IMR-90 (cell line): ENCODE measurements around the gene APP. TPM values are rescaled to one million over a fixed set of nuclear protein-coding genes. Genes with fewer than 3 reads are reported as not detected.

Experiments used
- ATAC-seq: fragments of 200-7000 bp; cut with Tn5 transposase; 2 replicates; pipeline ENCODE4 v1.9.1; 2020; ENCODE audit warnings: low read depth, mild to moderate bottlenecking, moderate library complexity
- BruUV-seq: library from RNA; stranded (reverse); fragments of 400-500 nt; replicated peaks from 2 replicates; lab custom pipeline; 2021; lab: Mats Ljungman, UMichigan
- CTCF ChIA-PET: fragments of 300-600 bp; formaldehyde crosslinking; extraction: SDS; loops from one replicate; lab custom pipeline; 2021; ENCODE audit warnings: antibody characterized with exemption; lab: Yijun Ruan, JAX
- POLR2A ChIA-PET: fragments of 300-600 bp; sonication (Branson Sonifier 250); formaldehyde crosslinking; loops from one replicate; lab custom pipeline; 2022; ENCODE audit warnings: antibody characterized with exemption; ENCODE audit not compliant: unreplicated experiment; lab: Charles Lee
- DNase-seq: peaks from one replicate; pipeline ENCODE4 v3.0.0; 2013
- H2AFZ ChIP-seq: replicated peaks from 2 replicates; pipeline ENCODE3; 2013; ENCODE audit warnings: low read length, mild to moderate bottlenecking; ENCODE audit not compliant: poor library complexity
- H2AK5ac ChIP-seq: 2 replicates; pipeline ENCODE4 v1.6.1; 2013; ENCODE audit warnings: low read depth, low read length, inconsistent platforms
- H2AK9ac ChIP-seq: replicated peaks from 2 replicates; pipeline ENCODE3; 2013; ENCODE audit warnings: mild to moderate bottlenecking, low read depth, low read length, moderate library complexity; ENCODE audit not compliant: poor library complexity
- H2BK120ac ChIP-seq: 2 replicates; pipeline ENCODE4 v1.6.1; 2013; ENCODE audit warnings: low read depth, low read length, inconsistent platforms
- H2BK15ac ChIP-seq: 3 replicates; pipeline ENCODE4 v1.6.1; 2013; ENCODE audit warnings: low read depth, low read length, inconsistent platforms
- H2BK20ac ChIP-seq: 2 replicates; pipeline ENCODE4 v1.6.1; 2013; ENCODE audit warnings: low read depth, mild to moderate bottlenecking, inconsistent platforms, low read length, moderate library complexity
- H2BK5ac ChIP-seq: 2 replicates; pipeline ENCODE4 v1.6.1; 2013; ENCODE audit warnings: mild to moderate bottlenecking, low read depth, low read length, inconsistent platforms; ENCODE audit not compliant: poor library complexity, severe bottlenecking
- H3K14ac ChIP-seq: replicated peaks from 2 replicates; pipeline ENCODE4 v1.6.1; 2013; ENCODE audit warnings: low read depth, low read length, inconsistent platforms
- H3K18ac ChIP-seq: 2 replicates; pipeline ENCODE4 v1.6.1; 2013; ENCODE audit warnings: low read depth, low read length, control low read depth
- H3K23ac ChIP-seq: 2 replicates; pipeline ENCODE4 v1.6.1; 2013; ENCODE audit warnings: low read depth, low read length, inconsistent platforms
- H3K27ac ChIP-seq: 2 replicates; pipeline ENCODE4 v1.5.1; 2013; ENCODE audit warnings: mild to moderate bottlenecking, control low read depth, low read length; ENCODE audit not compliant: insufficient read depth
- H3K27me3 ChIP-seq: 2 replicates; pipeline ENCODE4 v1.6.1; 2013; ENCODE audit warnings: low read length; ENCODE audit not compliant: control insufficient read depth, insufficient read depth
- H3K36me3 ChIP-seq: 2 replicates; pipeline ENCODE4 v1.6.1; 2013; ENCODE audit warnings: low read length, mixed read lengths; ENCODE audit not compliant: control insufficient read depth, insufficient read depth
- H3K4ac ChIP-seq: 2 replicates; pipeline ENCODE4 v1.6.1; 2013; ENCODE audit warnings: low read depth, low read length, inconsistent platforms
- H3K4me1 ChIP-seq: 2 replicates; pipeline ENCODE4 v1.6.1; 2013; ENCODE audit warnings: low read length, mixed read lengths; ENCODE audit not compliant: control insufficient read depth, insufficient read depth
- H3K4me2 ChIP-seq: 2 replicates; pipeline ENCODE4 v1.6.1; 2013; ENCODE audit warnings: low read depth, mild to moderate bottlenecking, control low read depth, low read length, moderate library complexity
- H3K4me3 ChIP-seq: 2 replicates; pipeline ENCODE4 v1.5.1; 2013; ENCODE audit warnings: low read depth, mild to moderate bottlenecking, control low read depth, low read length, moderate library complexity; ENCODE audit not compliant: insufficient read depth
- H3K56ac ChIP-seq: 2 replicates; pipeline ENCODE4 v1.6.1; 2013; ENCODE audit warnings: low read length, inconsistent platforms; ENCODE audit not compliant: insufficient read depth; ENCODE audit errors: extremely low read depth
- H3K79me1 ChIP-seq, 2 experiments: 2 replicates each; pipeline ENCODE4 v1.6.1; 2013; ENCODE audit warnings: low read length in 2 of 2, inconsistent platforms in 1 of 2, low read depth in 1 of 2
- H3K9ac ChIP-seq: 2 replicates; pipeline ENCODE4 v1.6.1; 2013; ENCODE audit warnings: low read depth, low read length, control low read depth
- H3K9me1 ChIP-seq: 2 replicates; pipeline ENCODE4 v1.6.1; 2013; ENCODE audit warnings: low read length, inconsistent platforms; ENCODE audit not compliant: insufficient read depth
- H3K9me3 ChIP-seq: 2 replicates; pipeline ENCODE4 v1.6.1; 2013; ENCODE audit warnings: low read length; ENCODE audit not compliant: control insufficient read depth, insufficient read depth
- H4K20me1 ChIP-seq: 2 replicates; pipeline ENCODE4 v1.6.1; 2013; ENCODE audit warnings: low read length, inconsistent platforms; ENCODE audit not compliant: insufficient read depth
- H4K5ac ChIP-seq: 2 replicates; pipeline ENCODE4 v1.6.1; 2013; ENCODE audit warnings: mild to moderate bottlenecking, low read depth, low read length, control low read depth
- H4K8ac ChIP-seq, 2 experiments: 2 replicates each; pipeline ENCODE4 v1.6.1; 2013; ENCODE audit warnings: low read depth in 2 of 2, low read length in 2 of 2, control low read depth in 1 of 2, inconsistent platforms in 1 of 2
- H4K91ac ChIP-seq: 2 replicates; pipeline ENCODE4 v1.6.1; 2013; ENCODE audit warnings: low read depth, low read length, inconsistent platforms; ENCODE audit not compliant: insufficient read depth
- BHLHE40 ChIP-seq: fragments of 150-350 bp; IDR thresholded peaks from 2 replicates; pipeline ENCODE4 v1.6.1; 2016; ENCODE audit warnings: mild to moderate bottlenecking, low read depth, low read length
- CEBPB ChIP-seq: IDR thresholded peaks from 2 replicates; pipeline ENCODE4 v1.6.1; 2012; ENCODE audit warnings: low read depth, low read length, improper control_type of control experiment
- CHD1 ChIP-seq: IDR thresholded peaks from 2 replicates; pipeline ENCODE4 v1.6.1; 2012; ENCODE audit warnings: low read depth, low read length, improper control_type of control experiment
- CTCF ChIP-seq: conservative IDR thresholded peaks from 2 replicates; pipeline ENCODE4 v1.5.1; 2012; ENCODE audit warnings: mild to moderate bottlenecking, low read depth, low read length, improper control_type of control experiment
- ELK1 ChIP-seq: fragments of 150-350 bp; IDR thresholded peaks from 2 replicates; pipeline ENCODE4 v1.6.1; 2016; ENCODE audit warnings: low read depth, mild to moderate bottlenecking, low read length, moderate library complexity, borderline replicate concordance
- FOS ChIP-seq: fragments of 150-350 bp; IDR thresholded peaks from 2 replicates; pipeline ENCODE4 v1.6.1; 2016; ENCODE audit warnings: low read depth, low read length
- MAFK ChIP-seq: IDR thresholded peaks from 2 replicates; pipeline ENCODE4 v1.6.1; 2012; ENCODE audit warnings: low read depth, low read length, improper control_type of control experiment
- MAZ ChIP-seq: IDR thresholded peaks from 2 replicates; pipeline ENCODE4 v1.6.1; 2012; ENCODE audit warnings: low read depth, mild to moderate bottlenecking, low read length, improper control_type of control experiment, moderate library complexity, borderline replicate concordance
- MXI1 ChIP-seq: IDR thresholded peaks from 2 replicates; pipeline ENCODE4 v1.6.1; 2012; ENCODE audit warnings: low read depth, mild to moderate bottlenecking, low read length, moderate library complexity, borderline replicate concordance
- NFE2L2 ChIP-seq: fragments of 150-350 bp; IDR thresholded peaks from 2 replicates; pipeline ENCODE4 v1.6.1; 2016; ENCODE audit warnings: low read depth, mild to moderate bottlenecking, low read length
- POLR2A ChIP-seq: IDR thresholded peaks from 2 replicates; pipeline ENCODE4 v1.6.1; 2012; ENCODE audit warnings: mild to moderate bottlenecking, low read depth, low read length
- RAD21 ChIP-seq: IDR thresholded peaks from 2 replicates; pipeline ENCODE4 v1.6.1; 2012; ENCODE audit warnings: low read length, improper control_type of control experiment
- RCOR1 ChIP-seq: IDR thresholded peaks from 2 replicates; pipeline ENCODE4 v1.6.1; 2012; ENCODE audit warnings: mild to moderate bottlenecking, low read length, improper control_type of control experiment; ENCODE audit not compliant: insufficient replicate concordance
- RFX5 ChIP-seq: IDR thresholded peaks from 2 replicates; pipeline ENCODE4 v1.8.0; 2012; ENCODE audit warnings: low read depth, mild to moderate bottlenecking, low read length, moderate library complexity
- SMC3 ChIP-seq: fragments of 150-350 bp; IDR thresholded peaks from 2 replicates; pipeline ENCODE4 v1.6.1; 2016; ENCODE audit warnings: low read depth, mild to moderate bottlenecking, antibody characterized with exemption, low read length, moderate library complexity
- USF2 ChIP-seq: fragments of 150-350 bp; IDR thresholded peaks from 2 replicates; pipeline ENCODE4 v1.6.1; 2017; ENCODE audit warnings: mild to moderate bottlenecking, antibody characterized with exemption, low read length, low read depth
- WGBS, 2 experiments: methylation state at CpG; one replicate each; pipeline versions ENCODE4 v1.1.5 to v1.1.7; 2013; ENCODE audit warnings: missing lambda C conversion rate in 2 of 2; ENCODE audit not compliant: insufficient read length in 1 of 2; ENCODE audit errors: extremely low coverage in 2 of 2; 5-methylcytosine and 5-hydroxymethylcytosine counted together
- dilution Hi-C: fragments of 300-500 bp; cut with HindIII; formaldehyde crosslinking; loops from one replicate; pipeline ENCODE4 v1.14.3; 2018; ENCODE audit warnings: low sequenced_read_pairs; ENCODE audit not compliant: unreplicated experiment
- in situ Hi-C: fragments of 300-500 bp; cut with MboI; formaldehyde crosslinking; loops from 3 replicates; pipeline ENCODE4 v1.14.3; 2019; ENCODE audit warnings: low sequenced_read_pairs, inconsistent platforms, mixed read lengths
- intact Hi-C: fragments of 100-400 bp; cut with micrococcal nuclease; formaldehyde crosslinking; loops from 2 replicates; pipeline ENCODE4 v1.10.0; 2022
- polyA plus RNA-seq, 3 experiments: library from polyadenylated mRNA; depleted of rRNA; stranded (reverse); fragments of >200 nt; gene quantifications; 2 replicates each; pipeline ENCODE4 v1.2.3, GENCODE V29; 2012; ENCODE audit warnings: low replicate concordance in 1 of 3
- total RNA-seq: library from RNA; depleted of rRNA; stranded (reverse); fragments of >200 nt; gene quantifications from 2 replicates; pipeline ENCODE4 v1.2.3, GENCODE V29; 2012

The APP gene
- total and polyA plus RNA-seq, 2 of the 4 experiments (the other 2 are of a cell fraction): 191 to 530 TPM

- H3K27me3 ChIP-seq: no peaks in the 10 kb centered on the region
- H3K79me1 ChIP-seq: peaks cover 3 to 18% of the 10 kb centered on the region in 2 experiments; a peak in 2 of 4 replicates
- H4K20me1 ChIP-seq: no peaks in the 10 kb centered on the region
- no peaks in the 10 kb centered on the region; the same call in 1 of the 2 replicates for H3K9me1 ChIP-seq
- no peak overlapping the region for H4K5ac ChIP-seq
- no peak overlapping the region for H3K4ac ChIP-seq
- no peak for DNase-seq
- H2BK15ac ChIP-seq: no peak overlapping the region
- in situ Hi-C loops: no loop called here
- H3K4me1 ChIP-seq: no peaks in the 10 kb centered on the region
- H3K9ac ChIP-seq: no peak overlapping the region
- dilution Hi-C loops: no loop called here
- H3K9me3 ChIP-seq: no peaks in the 10 kb centered on the region
- H2BK120ac ChIP-seq: no peak overlapping the region
- no peak overlapping the region for H3K18ac ChIP-seq
- no peak overlapping the region for H2BK20ac ChIP-seq
- no peak overlapping the region for H3K23ac ChIP-seq
- no CpG with 5 or more reads among the region's 1 CpG for WGBS, 2 experiments
- H2AK5ac ChIP-seq: no peak overlapping the region
- no peak overlapping the region for H4K91ac ChIP-seq
- POLR2A ChIA-PET: no interaction called here
- no peak for ATAC-seq
- no peak overlapping the region for H3K14ac ChIP-seq
- H3K4me2 ChIP-seq: no peak overlapping the region
- H2AFZ ChIP-seq: no peak overlapping the region
- no peak overlapping the region for H3K56ac ChIP-seq
- H4K8ac ChIP-seq: no peak overlapping the region
- no peak overlapping the region for H3K4me3 ChIP-seq
- TF ChIP-seq ELK1 (no peak), CTCF (no peak), RFX5 (no peak), USF2 (no peak), CEBPB (no peak), POLR2A (no peak), MAZ (no peak), MAFK (no peak), SMC3 (no peak), FOS (no peak), RAD21 (no peak), NFE2L2 (no peak), RCOR1 (no peak), MXI1 (no peak), CHD1 (no peak), BHLHE40 (no peak)
- H3K36me3 ChIP-seq: peaks cover 17% of the 10 kb centered on the region
- H2BK5ac ChIP-seq: no peak overlapping the region
- no TSS peak for BruUV-seq
- CTCF ChIA-PET: no interaction called here
- no peak overlapping the region for H2AK9ac ChIP-seq
- H3K27ac ChIP-seq: no peak overlapping the region
- intact Hi-C loops: no loop called here
These were observed 218.3 kb downstream of the APP start for GRCh38 chr21:25952306-25952705.
